Mucosa of descending colon (tissue), 3 donors: ENCODE data around the gene RBP4. TPM values are rescaled to one million over a fixed set of nuclear protein-coding genes. Genes with fewer than 3 reads are reported as not detected.
A peak's percentile ranks its signal among the peaks of the same experiment; 100 is the strongest.

ENCODE experiments used
- ATAC-seq: fragments of 200-7000 bp; cut with Tn5 transposase; one replicate; pipeline ENCODE4 v1.9.1; 2020; ENCODE audit warnings: mild to moderate bottlenecking, moderate library complexity
- DNase-seq, 3 donors: peaks; one replicate each; pipeline ENCODE4 v3.0.0-alpha.2; 2020
- H3K36me3 ChIP-seq: fragments of 200-600 bp; one replicate; pipeline ENCODE4 v1.8.0; 2021; ENCODE audit warnings: low read depth, mild to moderate bottlenecking
- H3K4me1 ChIP-seq: fragments of 200-600 bp; one replicate; pipeline ENCODE4 v1.8.0; 2021; ENCODE audit warnings: low read depth, mild to moderate bottlenecking
- H3K4me3 ChIP-seq: fragments of 200-600 bp; one replicate; pipeline ENCODE4 v1.8.0; 2021; ENCODE audit warnings: mild to moderate bottlenecking
- H3K9me3 ChIP-seq: fragments of 200-600 bp; one replicate; pipeline ENCODE4 v1.8.0; 2021; ENCODE audit warnings: mild to moderate bottlenecking
- CTCF ChIP-seq: fragments of 200-600 bp; IDR thresholded peaks from one replicate; pipeline ENCODE4 v1.8.0; 2022; ENCODE audit warnings: antibody characterized with exemption, mild to moderate bottlenecking
- intact Hi-C, 2 donors: fragments of 100-400 bp; cut with DNase I in 1 of 2; cut with micrococcal nuclease in 1 of 2; formaldehyde crosslinking; loops; one replicate each; pipeline versions ENCODE4 v1.11.0 to v1.11.1; 2022; cut with DNase I, micrococcal nuclease
- total RNA-seq, 3 donors: library from RNA; stranded (reverse); fragmentation: NEBNext Ultra II Directional in 2 of 3; extraction: Animal tissue kit (Norgen Biotek cat#: 25700) in 2 of 3; gene quantifications; one replicate each; pipeline versions ENCODE4 v1.2.1 to v1.2.4, GENCODE V29; 2021 to 2023
- donor health status: DM: no; HTN: no; CAD: no; lungs with moderate emphysema.
- donor health status: DM: no; HTN: no; CAD: no.
- donor health status: DM: no; HTN: yes; CAD: no.

Gene RBP4
- total RNA-seq, 3 donors from 2014 or later: 5.2 to 7.0 (median 6.6) TPM

- no peaks in the 10 kb centered on the region for H3K36me3 ChIP-seq
- H3K9me3 ChIP-seq: no peaks in the 10 kb centered on the region
- no peak for DNase-seq
- H3K4me1 ChIP-seq: peaks cover 14% of the 10 kb centered on the region
- H3K4me3 ChIP-seq: no peak overlapping the region
- intact Hi-C loops: no loop called here
- ATAC-seq: no peak
- TF ChIP-seq CTCF: no peak
These were observed 20.9 kb downstream of the RBP4 start for GRCh38 chr10:93579985-93580711.

GRCh38 chr10:93579089-93579488, 21.9 kb downstream of the RBP4 start:
- Histone ChIP-seq H3K9me3 (no peaks in the 10 kb centered on the region), H3K4me3 (no peak overlapping the region), H3K4me1 (peaks cover 14% of the 10 kb centered on the region), H3K36me3 (no peaks in the 10 kb centered on the region)
- intact Hi-C loops: no loop called here
- peak; percentile 79 for ATAC-seq
- DNase-seq: no peak
- no peak for TF ChIP-seq CTCF

GRCh38 chr10:93577565-93577964, 23.5 kb downstream of the RBP4 start:
- intact Hi-C loops: no loop called here
- H3K36me3 ChIP-seq: no peaks in the 10 kb centered on the region
- H3K4me1 ChIP-seq: peaks cover 18% of the 10 kb centered on the region

GRCh38 chr10:93576888-93577287, 24.1 kb downstream of the RBP4 start:
- H3K4me1 ChIP-seq: peaks cover 20% of the 10 kb centered on the region
- TF ChIP-seq CTCF: no peak
- DNase-seq (peak in 1 of 3 donors; percentile 64), ATAC-seq (peak; percentile 75)
- H3K4me3 ChIP-seq: no peak overlapping the region
- H3K9me3 ChIP-seq: no peaks in the 10 kb centered on the region
- no peaks in the 10 kb centered on the region for H3K36me3 ChIP-seq
- intact Hi-C loops: no loop called here

More at GRCh38 chr10:93577565-93577964, 23.5 kb downstream of the RBP4 start:
- H3K4me3 ChIP-seq: no peak overlapping the region
- DNase-seq (no peak), ATAC-seq (no peak)
- no peaks in the 10 kb centered on the region for H3K9me3 ChIP-seq
- TF ChIP-seq CTCF: no peak

- Histone ChIP-seq H3K9me3 (no peaks in the 10 kb centered on the region), H3K4me1 (peaks cover 15% of the 10 kb centered on the region), H3K36me3 (no peaks in the 10 kb centered on the region), H3K4me3 (no peak overlapping the region)
- TF ChIP-seq CTCF: no peak
- intact Hi-C loops: no loop called here
- DNase-seq: no peak
- no peak for ATAC-seq
These were observed 27.1 kb downstream of the RBP4 start for GRCh38 chr10:93573924-93574323.
